Keratinocyte (primary cell): Measurements from ENCODE around the gene TMLHE. TPM values are rescaled to one million over a fixed set of nuclear protein-coding genes. Genes with fewer than 3 reads are reported as not detected.
"Not testable (repeated sequence)": the region's sequence is repeated elsewhere in the genome, so short reads cannot be mapped to it uniquely, and the experiment has no call there.

Experiments used
- DNase-seq: peaks from one replicate; pipeline ENCODE4 v3.0.0-alpha.2; 2011; ENCODE audit warnings: low read depth, missing footprints, low spot score
- FAIRE-seq: peaks from 2 replicates; lab custom pipeline; 2011; peaks lifted over from hg19 to GRCh38; lab: Jason Lieb, UNC
- H2AFZ ChIP-seq: 2 replicates; pipeline ENCODE4 v1.6.0; 2012; ENCODE audit warnings: low read length, control low read depth, inconsistent platforms; ENCODE audit not compliant: control insufficient read depth
- H3K27ac ChIP-seq: 2 replicates; pipeline ENCODE4 v1.5.1; 2011; ENCODE audit warnings: low read length; ENCODE audit not compliant: control insufficient read depth, insufficient read depth
- H3K27me3 ChIP-seq: 3 replicates; pipeline ENCODE4 v1.6.0; 2011; ENCODE audit warnings: low read length; ENCODE audit not compliant: control insufficient read depth, insufficient read depth; ENCODE audit errors: extremely low read depth
- H3K36me3 ChIP-seq, 2 experiments: 2 replicates in 1 of 2; 3 replicates in 1 of 2; pipeline ENCODE4 v1.5.1; 2011; ENCODE audit warnings: low read length in 2 of 2, mild to moderate bottlenecking in 1 of 2; ENCODE audit not compliant: control insufficient read depth in 2 of 2, insufficient read depth in 2 of 2; ENCODE audit errors: extremely low read depth in 1 of 2
- H3K4me1 ChIP-seq: 3 replicates; pipeline ENCODE4 v1.5.1; 2011; ENCODE audit warnings: low read length; ENCODE audit not compliant: control insufficient read depth, insufficient read depth; ENCODE audit errors: extremely low read depth
- H3K4me2 ChIP-seq: 3 replicates; pipeline ENCODE4 v1.6.0; 2011; ENCODE audit warnings: low read depth, low read length; ENCODE audit not compliant: control insufficient read depth, insufficient read depth; ENCODE audit errors: extremely low read depth
- H3K4me3 ChIP-seq, 3 experiments: fragments of 200-600 bp in 1 of 3; sonication (generic) in 1 of 3; 2 replicates in 2 of 3; 3 replicates in 1 of 3; pipeline ENCODE4 v1.5.1; 2011 to 2016; ENCODE audit warnings: low read length in 3 of 3, mild to moderate bottlenecking in 3 of 3, control low read depth in 2 of 3, inconsistent platforms in 1 of 3, low read depth in 1 of 3, mixed read lengths in 1 of 3, mixed run types in 1 of 3, moderate library complexity in 1 of 3; ENCODE audit not compliant: control insufficient read depth in 2 of 3, insufficient read depth in 2 of 3; ENCODE audit errors: extremely low read depth in 1 of 3
- H3K79me2 ChIP-seq: 2 replicates; pipeline ENCODE4 v1.6.0; 2012; ENCODE audit warnings: low read length; ENCODE audit not compliant: control insufficient read depth, insufficient read depth
- H3K9ac ChIP-seq: 3 replicates; pipeline ENCODE4 v1.6.0; 2011; ENCODE audit warnings: low read length; ENCODE audit not compliant: control insufficient read depth, insufficient read depth; ENCODE audit errors: extremely low read depth
- H3K9me1 ChIP-seq: 3 replicates; pipeline ENCODE4 v1.6.0; 2011; ENCODE audit warnings: low read length; ENCODE audit not compliant: control insufficient read depth, insufficient read depth; ENCODE audit errors: extremely low read depth
- H3K9me3 ChIP-seq: 2 replicates; pipeline ENCODE4 v1.5.1; 2012; ENCODE audit warnings: low read depth, low read length; ENCODE audit not compliant: control insufficient read depth
- H4K20me1 ChIP-seq: 3 replicates; pipeline ENCODE4 v1.6.0; 2011; ENCODE audit warnings: low read length; ENCODE audit not compliant: control insufficient read depth, insufficient read depth; ENCODE audit errors: extremely low read depth
- CTCF ChIP-seq, 3 experiments: IDR thresholded peaks in 1 of 3; conservative IDR thresholded peaks in 1 of 3; optimal IDR thresholded peaks in 1 of 3; 2 replicates in 2 of 3; 3 replicates in 1 of 3; pipeline versions ENCODE3 to v1.5.1; 2011; ENCODE audit warnings: low read length in 3 of 3, mild to moderate bottlenecking in 3 of 3, moderate library complexity in 2 of 3, control low read depth in 1 of 3, inconsistent platforms in 1 of 3; ENCODE audit not compliant: insufficient read depth in 2 of 3; ENCODE audit errors: extremely low read depth in 1 of 3
- EZH2 ChIP-seq: IDR thresholded peaks from one replicate; pipeline ENCODE4 v1.6.1; 2012; ENCODE audit warnings: inconsistent platforms, mild to moderate bottlenecking, low read length, moderate library complexity
- dilution Hi-C: fragments of 300-500 bp; cut with MboI; formaldehyde crosslinking; loops from one replicate; pipeline ENCODE4 v1.7.0; 2020; ENCODE audit warnings: low sequenced_read_pairs; ENCODE audit not compliant: extremely low pct_ligation_motif_present
- polyA plus RNA-seq, 5 experiments: library from polyadenylated mRNA; depleted of rRNA in 3 of 5; stranded (reverse) in 3 of 5; stranded (forward) in 1 of 5; unstranded in 1 of 5; fragments of >200 nt; gene quantifications; 1 replicate in 1 of 5; 2 replicates in 3 of 5; 3 replicates in 1 of 5; pipeline versions ENCODE4 v1.2.1 to v1.2.3, GENCODE V29; 2011 to 2012; ENCODE audit warnings: missing spikeins in 2 of 5, low read depth in 1 of 5, low replicate concordance in 1 of 5

TMLHE gene
- polyA plus RNA-seq, 1 donor (not counting 4 experiments of a cell fraction or from before 2014, with no cell fraction given), result 15.7 TPM

GRCh38 chrX:155645180-155645579 is 32.4 kb upstream of the TMLHE start:
- FAIRE-seq, result no peak
- no peak for TF ChIP-seq EZH2
- no peak for TF ChIP-seq CTCF (optimal IDR thresholded peaks at IDR 0.05 in 1 of 3, IDR thresholded peaks at IDR 0.05 in 1 of 3, conservative IDR thresholded peaks at IDR 0.05 in 1 of 3; ENCODE audit: extremely low read depth in 1 of 3, insufficient read depth in 2 of 3, low read length in 3 of 3)
- dilution Hi-C loops, result no loop called here

GRCh38 chrX:155643240-155643639 is 30.5 kb upstream of the TMLHE start:
- dilution Hi-C loops, result no loop called here
- no peak overlapping the region for H3K4me2 ChIP-seq
- no peak for FAIRE-seq

More at GRCh38 chrX:155645180-155645579, 32.4 kb upstream of the TMLHE start:
- no peaks in the 10 kb centered on the region for H3K79me2 ChIP-seq
- no peak overlapping the region for H3K9ac ChIP-seq
- DNase-seq, result no peak
- no peak overlapping the region for H3K4me2 ChIP-seq
- H2AFZ ChIP-seq, result no peak overlapping the region
- no peaks in the 10 kb centered on the region for H3K9me1 ChIP-seq
- no peak overlapping the region for H3K27ac ChIP-seq
- no peaks in the 10 kb centered on the region for H3K4me1 ChIP-seq
- no peaks in the 10 kb centered on the region for H3K36me3 ChIP-seq
- H4K20me1 ChIP-seq, result no peaks in the 10 kb centered on the region
- no peaks in the 10 kb centered on the region for H3K9me3 ChIP-seq
- H3K4me3 ChIP-seq, result no peak overlapping the region
- no peaks in the 10 kb centered on the region for H3K27me3 ChIP-seq

DNA sequence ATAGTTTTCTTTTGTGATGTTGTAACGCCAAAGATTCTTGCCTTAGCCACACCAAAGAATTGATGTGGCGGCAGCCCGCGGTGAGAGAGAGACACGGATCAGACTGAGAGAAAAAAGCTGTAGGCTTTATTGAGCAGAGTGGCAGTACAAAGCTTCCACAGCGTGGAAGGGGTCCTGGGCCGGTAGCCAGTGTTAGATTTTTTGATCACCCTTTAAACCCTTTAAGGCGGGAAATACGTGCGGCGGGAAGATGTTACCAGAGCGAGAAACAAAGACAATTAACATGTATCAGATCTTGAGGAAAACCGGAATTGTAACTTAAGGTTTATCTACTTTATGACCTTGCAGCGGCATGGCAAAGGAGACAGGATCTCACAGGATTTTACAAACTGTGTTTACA is 28.6 kb upstream of the TMLHE start:
- H3K9me1 ChIP-seq, H3K4me1 ChIP-seq, H3K27me3 ChIP-seq, H3K9me3 ChIP-seq, H4K20me1 ChIP-seq, DNase-seq, H3K9ac ChIP-seq, dilution Hi-C loops, H3K36me3 ChIP-seq, H3K79me2 ChIP-seq, H3K4me3 ChIP-seq, H3K27ac ChIP-seq: not testable (repeated sequence)
- H2AFZ ChIP-seq, result peak overlapping the region; percentile 15
- FAIRE-seq, result peak; percentile 29
- peak overlapping the region; percentile 16 for H3K4me2 ChIP-seq

More at GRCh38 chrX:155643240-155643639, 30.5 kb upstream of the TMLHE start:
- Histone ChIP-seq H3K4me3 (no peak overlapping the region), H2AFZ (no peak overlapping the region), H3K9me1 (no peaks in the 10 kb centered on the region), H3K36me3 (no peaks in the 10 kb centered on the region), H3K27ac (no peak overlapping the region), H3K4me1 (no peaks in the 10 kb centered on the region), H4K20me1 (no peaks in the 10 kb centered on the region), H3K79me2 (no peaks in the 10 kb centered on the region), H3K9me3 (no peaks in the 10 kb centered on the region), H3K27me3 (no peaks in the 10 kb centered on the region), H3K9ac (no peak overlapping the region)
- no peak for DNase-seq
- TF ChIP-seq EZH2 (no peak), CTCF (optimal IDR thresholded peaks at IDR 0.05 in 1 of 3, IDR thresholded peaks at IDR 0.05 in 1 of 3, conservative IDR thresholded peaks at IDR 0.05 in 1 of 3; ENCODE audit: extremely low read depth in 1 of 3, insufficient read depth in 2 of 3, low read length in 3 of 3) (no peak)
